Calu3 (cell line): ENCODE measurements around the gene SLC41A3. TPM values are rescaled to one million over a fixed set of nuclear protein-coding genes. Genes with fewer than 3 reads are reported as not detected.

Source experiments
- BruUV-seq: library from RNA; stranded (reverse); fragments of 400-500 nt; replicated peaks from 2 replicates; lab custom pipeline; 2021; lab: Mats Ljungman, UMichigan
- CTCF ChIA-PET: fragments of 300-600 bp; sonication (Branson Sonifier 250); formaldehyde crosslinking; loops from one replicate; lab custom pipeline; 2022; ENCODE audit warnings: antibody characterized with exemption; lab: Charles Lee
- DNase-seq: peaks from one replicate; pipeline ENCODE4 v3.0.0; 2022
- H3K27ac Mint-ChIP-seq: one replicate; pipeline ENCODE4 v1.8.0; 2022; ENCODE audit warnings: mixed read lengths; ENCODE audit not compliant: unreplicated experiment
- H3K27me3 Mint-ChIP-seq: one replicate; pipeline ENCODE4 v1.8.0; 2022; ENCODE audit warnings: mixed read lengths; ENCODE audit not compliant: unreplicated experiment
- H3K36me3 Mint-ChIP-seq: one replicate; pipeline ENCODE4 v1.8.0; 2022; ENCODE audit warnings: mild to moderate bottlenecking, moderate library complexity, mixed read lengths; ENCODE audit not compliant: insufficient read depth, unreplicated experiment
- H3K4me1 Mint-ChIP-seq: one replicate; pipeline ENCODE4 v1.8.0; 2022; ENCODE audit warnings: mild to moderate bottlenecking, low read depth, mixed read lengths; ENCODE audit not compliant: unreplicated experiment
- H3K4me3 Mint-ChIP-seq: one replicate; pipeline ENCODE4 v1.8.0; 2022; ENCODE audit warnings: mild to moderate bottlenecking, low read depth, moderate library complexity, mixed read lengths; ENCODE audit not compliant: unreplicated experiment
- H3K9me3 Mint-ChIP-seq: one replicate; pipeline ENCODE4 v1.8.0; 2022; ENCODE audit warnings: low read depth, mixed read lengths; ENCODE audit not compliant: unreplicated experiment
- CTCF ChIP-seq: fragments of 200-600 bp; IDR thresholded peaks from one replicate; pipeline ENCODE4 v1.8.0; 2022; ENCODE audit warnings: antibody characterized with exemption; ENCODE audit not compliant: unreplicated experiment
- intact Hi-C: fragments of 100-400 bp; cut with micrococcal nuclease; formaldehyde crosslinking; loops from one replicate; pipeline ENCODE4 v1.10.0; 2022; ENCODE audit not compliant: unreplicated experiment
- total RNA-seq: library from RNA; stranded (reverse); gene quantifications from 2 replicates; pipeline ENCODE4 v1.2.3, GENCODE V29; 2022

The SLC41A3 gene
- total RNA-seq, 1 experiment from 2014 or later: 101 TPM

GRCh38 chr3:126017362-126017761 lies 66.6 kb downstream of the SLC41A3 start:
- DNase-seq: no peak
- Mint-ChIP-seq H3K4me1 (no peaks in the 10 kb centered on the region), H3K4me3 (no peak overlapping the region), H3K27me3 (no peaks in the 10 kb centered on the region), H3K27ac (no peak overlapping the region), H3K9me3 (no peaks in the 10 kb centered on the region), H3K36me3 (no peaks in the 10 kb centered on the region)
- CTCF ChIA-PET: no interaction called here
- no peak for TF ChIP-seq CTCF
- no TSS peak for BruUV-seq
- intact Hi-C loops: no loop called here

- DNase-seq: no peak
- no peaks in the 10 kb centered on the region for H3K9me3 Mint-ChIP-seq
- CTCF ChIA-PET: no interaction called here
- no peaks in the 10 kb centered on the region for H3K36me3 Mint-ChIP-seq
- intact Hi-C loops: no loop called here
- no peak overlapping the region for H3K27ac Mint-ChIP-seq
- no peaks in the 10 kb centered on the region for H3K27me3 Mint-ChIP-seq
- no peak for TF ChIP-seq CTCF
- no peak overlapping the region for H3K4me3 Mint-ChIP-seq
- H3K4me1 Mint-ChIP-seq: no peaks in the 10 kb centered on the region
- BruUV-seq: no TSS peak
Observed at GRCh38 chr3:126016616-126017015, 67.3 kb downstream of the SLC41A3 start.

GRCh38 chr3:126015075-126015474 lies 68.8 kb downstream of the SLC41A3 start:
- no peaks in the 10 kb centered on the region for H3K36me3 Mint-ChIP-seq
- no peak overlapping the region for H3K4me3 Mint-ChIP-seq
- no peaks in the 10 kb centered on the region for H3K9me3 Mint-ChIP-seq
- no peaks in the 10 kb centered on the region for H3K27me3 Mint-ChIP-seq
- H3K27ac Mint-ChIP-seq: no peak overlapping the region
- no peak for DNase-seq
- CTCF ChIA-PET: no interaction called here
- TF ChIP-seq CTCF: no peak
- BruUV-seq: no TSS peak
- no peaks in the 10 kb centered on the region for H3K4me1 Mint-ChIP-seq
- intact Hi-C loops: no loop called here

- no TSS peak for BruUV-seq
- no peak for TF ChIP-seq CTCF
- CTCF ChIA-PET: no interaction called here
- no peaks in the 10 kb centered on the region for H3K4me1 Mint-ChIP-seq
- no peak for DNase-seq
- no peaks in the 10 kb centered on the region for H3K36me3 Mint-ChIP-seq
- no peaks in the 10 kb centered on the region for H3K9me3 Mint-ChIP-seq
- H3K27ac Mint-ChIP-seq: no peak overlapping the region
- intact Hi-C loops: no loop called here
- H3K27me3 Mint-ChIP-seq: no peaks in the 10 kb centered on the region
- H3K4me3 Mint-ChIP-seq: no peak overlapping the region
Observed at GRCh38 chr3:126014252-126014651, 69.7 kb downstream of the SLC41A3 start.
